ENCODE data around the gene BTBD8. TPM values are rescaled to one million over a fixed set of nuclear protein-coding genes. Genes with fewer than 3 reads are reported as not detected.

Gene BTBD8
- total RNA-seq, 1 donor = 5.8 TPM

DNA sequence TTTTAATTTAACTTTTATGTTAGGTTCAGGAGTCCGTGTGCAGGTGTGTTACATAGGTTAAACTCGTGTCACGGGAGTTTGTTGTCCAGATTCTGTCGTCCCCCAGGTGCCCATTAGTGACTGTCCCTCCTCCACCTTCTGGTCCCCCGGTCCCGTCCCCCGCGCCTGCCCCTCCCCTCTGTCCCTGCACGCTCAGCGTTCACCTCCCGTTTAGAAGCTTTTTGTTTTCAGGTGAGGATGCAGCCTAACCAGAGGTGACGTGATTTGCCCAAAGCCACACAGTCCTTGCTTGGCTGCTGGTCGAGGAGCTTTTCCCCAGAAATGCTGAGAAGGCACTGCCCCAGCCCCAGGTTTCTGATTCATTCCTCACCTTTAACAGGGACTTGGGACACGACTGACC is 138.4 kb downstream of the BTBD8 start:
- Histone ChIP-seq H3K4me3 (ENCODE audit: insufficient read depth, low read length) (no peak overlapping the region), H4K20me1 (ENCODE audit: insufficient read depth, low read length) (no peaks in the 10 kb centered on the region), H3K36me3 (ENCODE audit: insufficient read depth, low read length) (no peaks in the 10 kb centered on the region), H3K27ac (ENCODE audit: low read depth, low read length) (no peak overlapping the region), H2AFZ (ENCODE audit: low read length) (peak overlapping the region; percentile 35), H3K27me3 (ENCODE audit: insufficient read depth, low read length) (no peaks in the 10 kb centered on the region), H3K4me1 (ENCODE audit: insufficient read depth, low read length) (no peaks in the 10 kb centered on the region), H3K9me3 (ENCODE audit: low read depth, low read length) (no peaks in the 10 kb centered on the region), H3K4me2 (ENCODE audit: insufficient read depth, low read length) (no peak overlapping the region), H3K79me2 (ENCODE audit: insufficient read depth, low read length) (no peaks in the 10 kb centered on the region)
- no peak for DNase-seq (ENCODE audit: insufficient read length, low spot score, missing footprints)
- TF ChIP-seq CTCF (IDR thresholded peaks at IDR 0.05; ENCODE audit: extremely low read depth, low read depth, low read length) = no peak

GRCh38 chr1:92219028-92219427 is 138.9 kb downstream of the BTBD8 start:
- no peak overlapping the region for H3K27ac ChIP-seq (ENCODE audit: low read depth, low read length)
- TF ChIP-seq CTCF (IDR thresholded peaks at IDR 0.05; ENCODE audit: extremely low read depth, low read depth, low read length) = no peak
- no peak overlapping the region for H3K4me2 ChIP-seq (ENCODE audit: insufficient read depth, low read length)
- no peak overlapping the region for H3K4me3 ChIP-seq (ENCODE audit: insufficient read depth, low read length)
- H2AFZ ChIP-seq (ENCODE audit: low read length) = no peak overlapping the region
- no peaks in the 10 kb centered on the region for H3K27me3 ChIP-seq (ENCODE audit: insufficient read depth, low read length)
- no peaks in the 10 kb centered on the region for H3K4me1 ChIP-seq (ENCODE audit: insufficient read depth, low read length)
- H4K20me1 ChIP-seq (ENCODE audit: insufficient read depth, low read length) = no peaks in the 10 kb centered on the region
- no peaks in the 10 kb centered on the region for H3K9me3 ChIP-seq (ENCODE audit: low read depth, low read length)
- H3K36me3 ChIP-seq (ENCODE audit: insufficient read depth, low read length) = no peaks in the 10 kb centered on the region
- H3K79me2 ChIP-seq (ENCODE audit: insufficient read depth, low read length) = no peaks in the 10 kb centered on the region
- peak; percentile 43 for DNase-seq (ENCODE audit: insufficient read length, low spot score, missing footprints)

DNA sequence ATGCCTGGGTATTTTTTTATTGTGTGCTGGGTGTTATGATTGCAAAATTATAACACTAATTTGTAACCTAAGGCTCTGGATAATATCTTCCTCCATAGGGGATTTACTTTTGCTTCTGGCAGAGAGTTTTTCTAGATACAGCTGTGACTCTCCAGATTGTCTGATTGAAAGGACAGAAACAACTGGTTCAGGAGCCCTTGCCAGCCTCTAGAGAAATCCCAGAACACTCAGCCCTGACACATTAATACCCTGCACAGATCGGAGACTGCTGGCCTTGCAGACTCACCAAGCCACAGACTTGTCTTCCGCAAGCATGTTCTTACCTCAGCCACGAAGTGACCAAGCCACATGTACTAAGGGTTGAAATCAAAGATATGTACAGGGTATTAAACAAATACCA is 148.3 kb downstream of the BTBD8 start:
- Histone ChIP-seq H3K27ac (ENCODE audit: low read depth, low read length) (no peak overlapping the region), H3K4me1 (ENCODE audit: insufficient read depth, low read length) (no peaks in the 10 kb centered on the region), H3K36me3 (ENCODE audit: insufficient read depth, low read length) (no peaks in the 10 kb centered on the region), H3K4me2 (ENCODE audit: insufficient read depth, low read length) (no peak overlapping the region), H3K4me3 (ENCODE audit: insufficient read depth, low read length) (no peak overlapping the region), H3K9me3 (ENCODE audit: low read depth, low read length) (no peaks in the 10 kb centered on the region), H3K79me2 (ENCODE audit: insufficient read depth, low read length) (no peaks in the 10 kb centered on the region), H3K27me3 (ENCODE audit: insufficient read depth, low read length) (peaks cover 2% of the 10 kb centered on the region), H2AFZ (ENCODE audit: low read length) (no peak overlapping the region), H4K20me1 (ENCODE audit: insufficient read depth, low read length) (no peaks in the 10 kb centered on the region)
- TF ChIP-seq CTCF (IDR thresholded peaks at IDR 0.05; ENCODE audit: extremely low read depth, low read depth, low read length) = no peak
- DNase-seq (ENCODE audit: insufficient read length, low spot score, missing footprints) = no peak

- TF ChIP-seq CTCF (IDR thresholded peaks at IDR 0.05; ENCODE audit: extremely low read depth, low read depth, low read length) = no peak
- Histone ChIP-seq H3K4me2 (ENCODE audit: insufficient read depth, low read length) (no peak overlapping the region), H3K36me3 (ENCODE audit: insufficient read depth, low read length) (no peaks in the 10 kb centered on the region), H3K4me1 (ENCODE audit: insufficient read depth, low read length) (no peaks in the 10 kb centered on the region), H2AFZ (ENCODE audit: low read length) (no peak overlapping the region), H3K27me3 (ENCODE audit: insufficient read depth, low read length) (peaks cover 2% of the 10 kb centered on the region), H4K20me1 (ENCODE audit: insufficient read depth, low read length) (no peaks in the 10 kb centered on the region), H3K9me3 (ENCODE audit: low read depth, low read length) (no peaks in the 10 kb centered on the region), H3K79me2 (ENCODE audit: insufficient read depth, low read length) (no peaks in the 10 kb centered on the region), H3K4me3 (ENCODE audit: insufficient read depth, low read length) (no peak overlapping the region), H3K27ac (ENCODE audit: low read depth, low read length) (no peak overlapping the region)
- no peak for DNase-seq (ENCODE audit: insufficient read length, low spot score, missing footprints)
Observed at GRCh38 chr1:92230736-92231135, 150.6 kb downstream of the BTBD8 start.

Other genes starting within 250 kb of the BTBD8 start
- 32.2 and 41.5 TPM in 2 replicates for gene TGFBR3, start 194.2 kb upstream of the BTBD8 start, total RNA-seq
- gene BRDT, start 130.9 kb upstream of the BTBD8 start, total RNA-seq = not detected in 2 replicates
- gene EPHX4, start 50.4 kb upstream of the BTBD8 start, total RNA-seq = 0.29 and 0.36 TPM in 2 replicates
- 0.29 and 0.36 TPM in 2 replicates for gene SETSIP, start 4.9 kb upstream of the BTBD8 start, total RNA-seq
- gene C1orf146, start 137.6 kb downstream of the BTBD8 start, total RNA-seq = not detected in 2 replicates
- 10.9 and 15.0 TPM in 2 replicates for gene GLMN, start 218.6 kb downstream of the BTBD8 start, total RNA-seq
- gene RPAP2, start 218.7 kb downstream of the BTBD8 start, total RNA-seq = 8.5 and 8.7 TPM in 2 replicates

Data from osteoblast (primary cell).